ENCODE measurements around the gene FRMD4A. TPM values are rescaled to one million over a fixed set of nuclear protein-coding genes. Genes with fewer than 3 reads are reported as not detected.
"Not testable (repeated sequence)": the region's sequence is repeated elsewhere in the genome, so short reads cannot be mapped to it uniquely, and the experiment has no call there.

Gene FRMD4A
- total and polyA plus RNA-seq, 8 donors, result 6.9 to 25.3 (median 11.3) TPM

GRCh38 chr10:13869295-13869664 is 461.4 kb downstream of the FRMD4A start:
- TF ChIP-seq EP300 (IDR thresholded peaks at IDR 0.05) (no peak), POLR2AphosphoS5 (IDR thresholded peaks at IDR 0.05) (no peak), POLR2A (IDR thresholded peaks at IDR 0.05) (no peak), CTCF (IDR thresholded peaks at IDR 0.05) (no peak)
- intact Hi-C loops (cut with DNase I; ENCODE audit: low total_unique reads), result loop anchor here (5.0 kb wide), 1 partner anchor 232 kb away; no protein-coding TSS in a partner anchor

GRCh38 chr10:13868528-13869294 is 462.0 kb downstream of the FRMD4A start:
- WGBS, 5 donors, result 82 to 93% (median 90%) methylated on average over 18 of the region's 18 CpGs
- H3K36me3 ChIP-seq, result no peaks in the 10 kb centered on the region
- TF ChIP-seq POLR2AphosphoS5 (IDR thresholded peaks at IDR 0.05), result no peak
- no peak for TF ChIP-seq POLR2A (IDR thresholded peaks at IDR 0.05)
- TF ChIP-seq EP300 (IDR thresholded peaks at IDR 0.05), result no peak
- TF ChIP-seq CTCF (IDR thresholded peaks at IDR 0.05), result no peak
- no peaks in the 10 kb centered on the region for H3K9me3 ChIP-seq
- H3K4me3 ChIP-seq, result no peak overlapping the region
- no peak overlapping the region for H3K27ac ChIP-seq
- intact Hi-C loops (cut with DNase I; ENCODE audit: low total_unique reads), result loop anchor here (5.0 kb wide), 1 partner anchor 231 kb away; no protein-coding TSS in a partner anchor
- no peaks in the 10 kb centered on the region for H3K27me3 ChIP-seq
- no peak for DNase-seq
- H3K4me1 ChIP-seq, result no peaks in the 10 kb centered on the region

More at GRCh38 chr10:13869295-13869664, 461.4 kb downstream of the FRMD4A start:
- no peaks in the 10 kb centered on the region for H3K27me3 ChIP-seq
- no peaks in the 10 kb centered on the region for H3K4me1 ChIP-seq
- H3K36me3 ChIP-seq, result no peaks in the 10 kb centered on the region
- no peak overlapping the region for H3K27ac ChIP-seq
- no peaks in the 10 kb centered on the region for H3K9me3 ChIP-seq
- no peak overlapping the region for H3K4me3 ChIP-seq
- no peak for DNase-seq
- WGBS, 5 donors, result 87 to 95% (median 89%) methylated on average over 12 of the region's 12 CpGs

- no peaks in the 10 kb centered on the region for H3K9me3 ChIP-seq
- DNase-seq, result no peak
- no peak overlapping the region for H3K4me3 ChIP-seq
- H3K4me1 ChIP-seq, result peaks cover 0 to 3% (median 1%) of the 10 kb centered on the region in 4 donors
- intact Hi-C loops (cut with DNase I; ENCODE audit: low total_unique reads), result loop anchor here (5.0 kb wide), 1 partner anchor 231 kb away; no protein-coding TSS in a partner anchor
- no peak overlapping the region for H3K27ac ChIP-seq
- TF ChIP-seq POLR2AphosphoS5 (IDR thresholded peaks at IDR 0.05), result no peak
- no peak for TF ChIP-seq EP300 (IDR thresholded peaks at IDR 0.05)
- no peak for TF ChIP-seq POLR2A (IDR thresholded peaks at IDR 0.05)
- no peak for TF ChIP-seq CTCF (IDR thresholded peaks at IDR 0.05)
- 33 to 91% (median 85%) methylated on average over 1 of the region's 1 CpG for WGBS, 5 donors
- no peaks in the 10 kb centered on the region for H3K36me3 ChIP-seq
- H3K27me3 ChIP-seq, result no peaks in the 10 kb centered on the region
Measured at GRCh38 chr10:13867822-13868221, 462.9 kb downstream of the FRMD4A start.

GRCh38 chr10:13865758-13866491 is 464.8 kb downstream of the FRMD4A start:
- intact Hi-C loops (cut with DNase I; ENCODE audit: low total_unique reads), result loop anchor here (5.0 kb wide), 1 partner anchor 229 kb away; no protein-coding TSS in a partner anchor
- H3K9me3 ChIP-seq, result no peaks in the 10 kb centered on the region
- no peaks in the 10 kb centered on the region for H3K36me3 ChIP-seq
- H3K27ac ChIP-seq, result peak overlapping the region in 1 of 5 donors; percentile 26
- H3K27me3 ChIP-seq, result no peaks in the 10 kb centered on the region
- TF ChIP-seq EP300 (IDR thresholded peaks at IDR 0.05) (no peak), POLR2AphosphoS5 (IDR thresholded peaks at IDR 0.05) (peak in 1 of 3 donors; percentile 15), CTCF (IDR thresholded peaks at IDR 0.05) (no peak)
- 77 to 85% (median 79%) methylated on average over 12 of the region's 12 CpGs for WGBS, 5 donors
- DNase-seq, result no peak
- H3K4me3 ChIP-seq, result no peak overlapping the region
- peaks cover 0 to 10% (median 4%) of the 10 kb centered on the region in 4 donors for H3K4me1 ChIP-seq

- H3K27ac ChIP-seq, H3K36me3 ChIP-seq, DNase-seq, H3K27me3 ChIP-seq, H3K4me1 ChIP-seq, H3K9me3 ChIP-seq, H3K4me3 ChIP-seq: not testable (repeated sequence)
- WGBS, 5 donors, result 95 to 98% (median 97%) methylated on average over 4 of the region's 4 CpGs
- intact Hi-C loops (cut with DNase I; ENCODE audit: low total_unique reads), result loop anchor here (5.0 kb wide), 1 partner anchor 228 kb away; no protein-coding TSS in a partner anchor
Measured at GRCh38 chr10:13865220-13865619, 465.5 kb downstream of the FRMD4A start.

Measured in stomach (tissue), 9 donors.